ENCODE data around the gene ALDH1A2.

DNA sequence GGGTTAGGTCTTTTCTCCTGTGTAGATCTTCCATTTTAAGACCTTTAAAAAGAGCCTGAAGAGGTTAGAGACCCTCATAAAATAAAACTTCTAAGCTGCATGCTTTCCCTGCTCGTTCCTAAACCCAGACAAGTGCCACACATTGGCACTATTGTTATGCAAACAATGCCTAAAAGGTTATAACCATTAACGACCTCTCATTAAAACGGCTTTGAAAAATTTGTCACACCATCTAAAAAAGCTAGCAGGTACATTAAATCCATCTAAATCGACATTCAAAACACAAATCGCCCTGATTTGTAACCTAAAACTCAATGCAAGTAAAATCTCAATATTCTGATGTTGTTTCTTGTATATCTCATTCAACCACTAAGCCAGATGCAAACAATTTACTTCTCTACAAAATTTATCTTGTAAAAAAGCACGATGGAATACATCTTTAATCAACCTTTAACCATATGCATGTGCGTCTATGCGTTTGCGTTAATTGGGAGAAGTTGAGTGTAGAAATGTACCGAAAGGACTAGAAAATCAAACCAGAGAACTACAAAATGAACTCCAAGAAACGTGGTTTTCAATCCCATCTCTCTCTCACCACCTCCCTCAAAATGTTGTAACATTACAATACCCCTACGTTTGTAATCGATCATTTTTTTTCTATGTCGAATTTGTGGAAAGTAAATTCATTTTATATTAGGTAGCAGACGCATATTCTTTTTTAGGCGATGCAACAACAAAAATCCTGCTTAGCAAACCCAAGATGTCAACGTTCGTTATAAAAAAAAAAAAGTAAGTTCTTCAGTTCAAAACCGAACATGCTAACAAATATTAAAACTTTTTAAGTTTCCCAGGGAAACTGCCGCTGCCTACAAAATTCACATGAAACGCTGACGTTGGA lies 1.2 kb downstream of the ALDH1A2 start:
- no peak for TF ChIP-seq EP300 (IDR thresholded peaks at IDR 0.05)
- no peak for TF ChIP-seq CTCF (IDR thresholded peaks at IDR 0.05)
- no peak for TF ChIP-seq POLR2A (IDR thresholded peaks at IDR 0.05)
- TF ChIP-seq POLR2AphosphoS5 (IDR thresholded peaks at IDR 0.05): no peak
